ENCODE data around the gene SPRYD3.

The SPRYD3 gene

DNA sequence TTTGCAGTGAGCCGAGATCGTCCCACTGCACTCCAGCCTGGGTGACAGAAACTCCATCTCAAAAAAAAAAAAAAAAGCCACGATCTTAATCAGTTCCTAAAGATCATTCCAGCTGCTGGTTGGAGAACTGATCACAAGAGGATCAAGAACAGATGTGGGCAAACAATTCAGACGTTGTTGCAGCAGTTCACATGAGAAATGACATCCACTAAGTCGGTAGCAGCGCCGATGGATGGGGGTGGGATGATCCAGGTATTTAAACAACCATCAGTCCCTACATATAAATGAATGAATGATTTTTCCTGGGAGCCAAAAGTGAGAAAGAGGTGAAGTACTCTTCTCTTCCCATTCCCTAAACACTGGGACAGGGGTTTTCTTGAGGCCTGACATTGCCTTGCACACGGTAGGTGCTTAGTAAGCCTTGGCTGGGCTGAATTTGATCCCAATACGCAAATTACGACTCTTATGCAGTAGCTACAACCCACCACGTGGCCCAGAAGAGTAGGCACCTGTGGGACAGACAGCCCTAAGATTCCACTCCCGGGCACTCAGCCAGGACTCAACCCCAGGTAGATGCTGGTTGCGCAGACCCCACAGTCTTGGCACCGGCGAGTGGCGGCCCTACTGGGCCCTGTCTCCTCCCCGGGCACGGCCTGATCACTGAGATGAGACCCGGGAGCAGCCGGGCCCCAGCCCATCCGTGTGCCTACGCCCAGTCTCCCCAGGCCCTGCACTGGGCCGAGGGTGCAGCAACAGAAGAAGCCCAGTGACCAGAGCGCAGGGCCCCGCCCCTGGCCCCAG lies 565 bp downstream of the SPRYD3 start:
- DNase-seq (ENCODE audit: low spot score), result peak; percentile 69

DNA sequence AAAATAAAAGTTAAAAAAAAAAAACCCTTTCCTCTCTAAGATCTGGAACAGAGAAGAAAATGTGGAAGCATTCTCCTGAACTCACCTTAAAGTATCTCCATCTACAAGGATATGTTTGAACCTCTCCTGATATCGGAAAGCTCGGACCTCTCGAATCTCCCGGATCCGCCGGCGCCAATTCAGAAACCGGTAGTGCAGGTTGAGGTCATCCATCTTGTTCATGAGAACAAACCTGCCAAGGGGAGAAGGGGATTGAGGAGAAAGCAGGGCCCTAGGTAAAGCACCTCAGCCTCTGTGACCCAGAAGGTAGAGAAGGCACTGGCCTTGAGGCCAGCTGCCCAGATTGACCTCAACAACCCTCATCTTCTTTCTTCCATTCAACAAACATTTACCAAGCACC lies 2.2 kb downstream of the SPRYD3 start:
- DNase-seq (ENCODE audit: low spot score), result no peak

DNA sequence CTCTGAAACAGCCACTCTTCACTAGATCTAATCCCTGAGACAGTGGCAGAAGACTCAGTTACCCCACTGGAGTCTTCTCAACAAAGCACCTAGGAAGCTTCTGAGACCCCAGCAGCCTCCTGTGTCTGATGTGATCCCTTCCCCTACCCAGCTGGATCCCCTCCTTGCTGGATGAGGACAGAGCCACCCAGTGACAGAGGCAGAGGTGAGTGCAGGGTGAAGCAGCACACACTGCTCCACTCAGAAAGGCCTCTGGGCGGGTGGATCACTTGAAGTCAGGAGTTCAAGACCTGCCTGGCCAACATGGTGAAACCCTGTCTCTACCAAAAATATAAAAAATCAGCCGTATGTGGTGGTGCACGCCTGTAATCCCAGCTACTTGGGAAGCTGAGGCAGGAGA lies 2.7 kb downstream of the SPRYD3 start:
- DNase-seq (ENCODE audit: low spot score), result no peak

DNA sequence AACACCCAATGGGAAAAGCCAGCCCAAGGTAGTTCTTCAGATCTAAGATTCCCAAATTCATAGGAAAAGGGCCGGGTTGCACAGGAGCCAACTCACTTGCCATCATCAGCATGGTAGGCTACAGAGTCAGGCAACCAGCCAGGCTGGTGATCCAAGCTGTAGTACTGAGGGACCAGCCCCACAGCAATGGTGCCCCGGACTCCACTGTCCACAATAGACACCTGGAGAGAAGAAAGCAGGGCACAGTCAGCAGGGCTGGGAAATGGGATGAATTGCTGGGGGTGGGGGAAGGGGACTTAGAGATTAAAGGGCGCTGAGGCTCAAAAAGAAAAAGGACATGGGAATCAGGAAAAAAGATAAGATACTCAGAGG lies 4.2 kb downstream of the SPRYD3 start:
- no peak for DNase-seq (ENCODE audit: low spot score)

DNA sequence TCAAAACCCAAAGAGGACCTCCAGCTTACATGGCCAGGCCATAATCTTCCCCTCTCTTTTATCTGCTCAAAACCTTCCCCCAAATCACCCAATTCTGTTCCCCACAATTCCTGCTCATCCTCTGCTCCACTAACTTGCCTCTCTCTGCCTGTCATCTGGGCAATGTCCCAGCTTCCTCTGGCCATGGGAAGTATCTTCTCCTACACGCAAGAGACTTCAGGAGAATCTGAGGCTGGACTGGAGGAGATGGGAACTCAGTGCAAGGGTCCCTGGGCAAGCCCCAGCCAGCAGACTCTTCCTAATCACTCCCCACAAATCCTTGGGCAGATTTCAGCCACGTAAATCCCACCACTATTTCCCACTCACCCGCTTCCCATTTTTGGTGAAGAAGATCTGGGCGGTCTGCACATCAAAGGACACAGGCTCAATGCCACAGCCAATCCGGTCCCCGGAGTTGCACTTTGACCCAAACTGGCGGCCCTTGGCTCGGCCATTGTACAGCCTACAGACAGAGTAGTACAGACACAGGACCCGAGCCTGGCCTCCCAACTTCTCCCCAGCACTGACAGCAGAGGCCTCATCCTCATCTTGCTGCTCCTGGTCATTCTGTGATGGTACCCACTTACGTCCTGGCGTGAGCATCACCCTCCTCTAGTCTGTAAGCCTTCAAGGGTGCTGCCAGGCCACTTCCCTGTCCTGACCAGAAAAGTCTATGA lies 4.7 kb downstream of the SPRYD3 start:
- DNase-seq (ENCODE audit: low spot score), result no peak

DNA sequence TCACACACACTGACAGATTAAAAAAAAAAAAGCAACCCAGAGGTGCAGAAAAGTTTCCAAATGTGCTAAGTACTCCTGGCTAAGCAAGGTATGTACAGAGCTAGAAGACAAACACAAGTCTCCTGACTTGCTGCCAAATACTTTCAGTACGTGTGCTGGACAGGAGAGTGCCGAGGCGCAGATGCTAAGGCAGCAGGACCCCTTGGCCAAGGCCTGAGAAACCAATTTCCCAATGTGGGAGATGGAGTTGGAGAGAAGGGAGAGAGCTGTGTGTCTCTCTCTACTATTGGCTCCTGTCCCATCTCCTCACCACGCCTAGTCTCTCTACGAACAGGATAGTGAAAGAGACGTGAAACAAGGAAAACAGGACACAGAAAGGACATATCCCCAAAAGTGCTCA lies 5.3 kb downstream of the SPRYD3 start:
- DNase-seq (ENCODE audit: low spot score), result no peak

DNA sequence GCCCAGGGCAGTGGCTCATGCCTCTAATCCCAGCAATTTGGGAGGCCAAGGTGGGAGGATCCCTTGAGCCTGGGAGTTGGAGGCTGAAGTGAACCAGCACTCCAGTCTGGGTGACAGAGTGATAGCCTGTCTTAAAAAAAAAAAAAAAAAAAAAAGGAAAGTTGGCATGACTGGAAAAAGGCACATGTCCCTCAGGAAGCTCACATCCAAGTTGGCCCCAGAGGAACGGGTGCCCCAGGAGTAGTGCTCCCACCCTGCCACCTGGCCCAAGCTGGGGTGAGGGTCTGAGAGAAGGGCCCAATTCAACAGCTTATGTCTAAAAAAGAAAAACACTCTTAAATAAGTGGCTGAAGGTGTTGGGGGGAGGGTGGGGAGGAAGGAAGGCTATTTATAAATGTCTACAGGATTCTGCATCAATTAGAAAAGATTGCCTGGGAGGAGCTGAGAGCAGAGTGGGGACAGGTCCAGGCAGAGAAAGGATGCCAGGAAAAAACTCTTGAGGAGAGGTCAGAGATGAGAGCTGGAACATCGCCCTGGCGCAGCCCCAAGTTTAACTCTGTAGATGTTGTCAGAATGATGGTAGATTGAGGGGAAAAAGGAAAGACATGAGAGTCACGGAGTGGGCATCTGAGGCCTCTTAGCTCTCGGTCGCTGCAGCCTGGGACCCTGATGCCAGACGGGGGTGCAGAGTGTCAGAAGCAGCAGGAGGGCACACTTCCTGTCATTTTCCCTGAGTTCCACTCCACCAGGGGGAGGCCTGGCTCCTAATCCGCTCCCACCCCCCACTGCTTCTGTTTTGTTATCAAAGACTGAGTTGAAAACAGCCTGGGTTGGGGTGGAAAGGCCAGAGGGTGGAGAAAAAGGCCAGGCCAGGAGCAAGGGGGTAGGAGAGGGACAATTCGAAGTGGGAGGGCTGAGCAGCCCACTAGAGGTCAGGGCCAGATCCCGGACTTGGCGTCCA lies 7.3 kb downstream of the SPRYD3 start:
- no peak for DNase-seq (ENCODE audit: low spot score)

DNA sequence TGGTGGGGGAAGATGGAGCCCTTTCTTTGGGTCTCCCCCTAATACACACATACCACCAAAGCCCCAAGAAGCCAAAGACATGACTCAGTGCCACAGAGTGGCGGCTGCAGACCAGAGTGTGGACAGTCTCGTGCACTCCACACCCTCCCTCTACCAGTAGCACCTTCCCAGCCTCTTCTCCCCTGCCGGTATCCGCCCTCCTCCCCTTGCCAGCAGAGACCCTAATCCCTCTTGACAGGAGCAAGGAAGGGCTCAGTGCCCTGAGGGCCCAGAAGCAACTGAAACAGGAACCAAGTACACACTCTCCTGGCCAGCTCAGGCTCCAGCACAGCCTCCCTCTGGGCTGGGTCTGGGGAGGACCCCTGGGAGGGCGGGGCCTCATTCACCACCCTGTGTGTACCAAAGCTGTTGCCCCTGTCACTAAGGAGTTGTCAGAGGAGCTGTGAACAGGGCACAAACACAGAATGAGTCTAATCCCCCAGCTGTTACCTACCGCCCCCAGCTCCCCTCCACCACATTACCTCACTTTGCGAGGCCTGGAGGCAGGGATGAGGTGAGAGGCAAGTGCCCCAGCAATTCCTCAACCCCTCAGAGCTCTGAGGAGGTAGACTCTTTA lies 8.2 kb downstream of the SPRYD3 start:
- no peak for DNase-seq (ENCODE audit: low spot score)

DNA sequence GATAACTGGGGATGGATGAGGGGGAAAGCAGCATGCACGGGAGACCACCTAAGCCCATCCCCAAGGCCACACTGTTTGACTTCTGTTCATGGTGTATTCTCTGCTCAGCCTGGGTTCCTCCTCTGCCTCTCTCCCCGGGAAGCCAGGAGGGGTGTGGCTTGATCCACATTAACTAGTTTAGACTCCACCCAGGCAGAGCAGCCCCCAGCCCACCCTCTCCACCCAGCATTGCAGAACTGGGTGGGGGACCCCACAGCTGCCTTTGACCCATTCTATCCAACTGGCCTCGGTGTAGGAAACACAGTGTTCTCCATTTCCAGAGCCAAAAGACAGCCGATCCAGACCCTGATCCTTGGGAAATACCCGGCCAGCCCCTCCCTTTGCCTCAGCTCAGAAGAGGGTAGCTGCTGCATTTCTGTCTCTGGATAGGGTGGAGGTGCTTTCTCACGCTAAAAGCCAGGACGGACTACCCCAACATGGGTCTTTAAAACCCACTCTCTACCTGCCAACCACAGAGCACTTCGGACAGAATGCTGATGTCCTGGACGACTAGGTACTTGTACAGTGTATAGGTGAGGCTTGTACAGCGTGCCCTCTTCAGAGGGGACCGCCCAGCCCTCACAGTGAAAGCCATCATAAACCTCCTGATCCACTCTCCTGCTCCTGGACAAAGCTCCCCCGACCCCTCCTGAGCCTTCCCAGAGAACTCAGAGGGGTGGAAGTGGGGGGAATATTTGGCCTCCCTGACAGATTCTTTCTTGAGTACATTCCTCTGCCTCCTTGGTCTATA lies 9.4 kb downstream of the SPRYD3 start:
- DNase-seq (ENCODE audit: low spot score), result no peak

DNA sequence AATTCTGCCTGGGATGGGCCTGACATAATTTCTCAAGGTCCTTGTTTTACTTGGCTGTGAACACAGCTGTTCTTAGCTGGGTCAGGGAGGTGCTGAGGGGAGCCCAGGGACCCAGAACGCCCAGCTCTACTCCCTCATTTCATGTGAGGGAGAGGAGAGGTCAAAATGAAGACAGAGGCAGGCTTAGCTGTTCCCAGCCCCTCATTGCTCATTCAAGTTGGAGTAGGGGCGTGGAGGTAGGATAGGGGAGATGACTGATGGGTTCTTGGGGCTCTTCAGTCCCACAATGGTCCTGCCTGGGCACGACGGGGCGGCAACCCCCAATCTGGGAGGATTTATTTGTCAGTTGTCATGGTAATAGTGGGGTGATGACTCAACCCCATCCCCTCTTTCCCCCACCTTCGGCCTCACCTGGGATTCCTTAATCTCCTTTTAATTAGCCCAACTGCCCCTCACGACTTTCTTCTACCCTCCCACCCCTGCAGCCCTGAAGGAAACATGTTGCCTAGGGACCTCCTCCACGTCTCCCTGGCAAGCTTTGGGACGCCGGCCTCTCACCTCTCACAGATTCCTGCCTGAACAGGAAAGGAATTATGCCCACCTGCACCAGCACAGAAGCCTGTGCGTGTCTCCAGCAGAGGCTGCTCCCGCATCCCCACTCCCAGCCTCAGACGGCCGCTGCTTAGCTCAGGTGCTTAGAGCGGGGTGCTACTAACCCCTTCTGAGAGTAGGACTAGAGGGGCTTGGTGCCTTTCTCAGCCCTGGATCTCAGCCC lies 10.2 kb downstream of the SPRYD3 start:
- no peak for DNase-seq (ENCODE audit: low spot score)

DNA sequence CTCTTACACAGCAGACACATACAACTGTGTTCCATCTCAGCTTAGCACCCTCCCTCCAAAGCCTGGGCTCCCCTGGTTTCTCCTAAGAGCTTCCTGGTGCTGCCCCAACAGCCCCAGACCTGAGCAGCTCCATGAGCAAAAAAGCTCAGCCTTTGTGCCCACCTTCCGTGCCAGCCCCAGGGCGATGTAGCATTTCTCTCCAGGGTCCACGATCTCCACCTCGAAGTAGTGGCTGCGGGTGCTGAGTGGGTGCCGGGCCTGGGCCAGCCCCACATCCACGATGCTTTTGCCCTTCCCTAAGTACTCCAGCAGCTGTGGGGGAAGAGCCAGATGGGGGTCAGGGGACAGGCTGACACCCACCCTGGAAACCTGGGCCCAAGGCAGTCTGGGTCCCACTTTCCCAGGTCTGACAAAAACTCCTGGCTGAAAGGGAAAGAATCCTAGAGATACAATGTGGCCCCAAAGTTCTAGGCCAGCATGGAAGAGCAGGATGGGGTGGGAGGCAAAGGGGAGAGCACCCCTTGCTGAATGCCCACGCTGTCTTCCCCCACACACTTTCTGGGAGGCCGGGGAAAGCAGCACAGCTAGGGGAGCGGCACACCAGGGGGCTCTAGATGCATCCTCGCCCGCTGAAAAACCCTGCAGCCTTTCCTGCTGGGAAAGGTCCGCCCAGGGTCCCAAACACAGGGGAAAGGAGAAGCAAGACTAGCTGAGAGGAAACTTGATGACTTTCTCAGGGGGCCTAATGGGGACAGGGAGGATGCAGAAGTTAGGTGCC lies 11.0 kb downstream of the SPRYD3 start:
- DNase-seq (ENCODE audit: low spot score), result no peak

DNA sequence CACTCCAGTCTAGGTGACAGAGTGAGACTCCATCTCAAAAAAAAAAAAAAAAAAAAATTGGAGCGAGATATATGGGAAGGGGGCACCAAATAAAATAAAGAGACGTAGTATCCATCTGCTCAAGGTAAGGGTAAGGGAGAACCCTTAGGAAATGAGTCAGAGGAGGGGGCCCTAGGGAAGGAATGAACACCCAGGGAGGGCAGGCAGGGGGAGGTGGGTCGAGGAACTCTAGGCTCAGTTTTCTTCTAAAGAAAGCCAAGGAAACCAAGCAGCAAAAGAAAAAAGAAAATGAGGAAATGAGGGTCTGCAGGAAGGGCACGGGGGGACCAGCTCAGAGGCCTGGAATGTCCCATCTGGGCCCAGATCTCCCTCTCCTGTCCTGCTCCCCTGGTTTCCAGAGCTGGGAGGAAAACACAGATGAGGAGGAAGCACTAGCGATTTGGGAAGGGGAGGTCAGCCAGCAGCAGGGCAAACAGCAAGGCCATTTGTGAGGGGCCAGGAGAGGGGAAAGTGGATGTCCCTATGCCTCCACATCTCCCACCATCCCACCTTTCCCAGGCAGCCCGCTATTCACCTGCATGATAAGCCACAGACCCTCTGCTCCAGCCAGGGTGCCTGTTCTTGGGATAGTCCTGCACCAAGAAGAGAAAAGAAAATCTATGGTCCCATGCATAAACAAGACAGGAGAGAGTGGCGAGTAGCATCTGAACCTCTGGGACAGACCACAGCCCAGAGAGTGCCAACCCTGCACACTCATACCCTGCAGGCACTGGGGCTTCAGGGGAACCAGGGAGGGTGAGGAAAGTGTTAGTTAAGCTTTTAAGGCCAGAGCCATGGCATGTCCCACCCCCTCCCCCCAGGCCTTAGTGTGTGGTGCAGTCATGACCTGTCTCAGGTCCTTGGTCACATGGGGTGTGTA lies 11.9 kb downstream of the SPRYD3 start:
- no peak for DNase-seq (ENCODE audit: low spot score)

DNA sequence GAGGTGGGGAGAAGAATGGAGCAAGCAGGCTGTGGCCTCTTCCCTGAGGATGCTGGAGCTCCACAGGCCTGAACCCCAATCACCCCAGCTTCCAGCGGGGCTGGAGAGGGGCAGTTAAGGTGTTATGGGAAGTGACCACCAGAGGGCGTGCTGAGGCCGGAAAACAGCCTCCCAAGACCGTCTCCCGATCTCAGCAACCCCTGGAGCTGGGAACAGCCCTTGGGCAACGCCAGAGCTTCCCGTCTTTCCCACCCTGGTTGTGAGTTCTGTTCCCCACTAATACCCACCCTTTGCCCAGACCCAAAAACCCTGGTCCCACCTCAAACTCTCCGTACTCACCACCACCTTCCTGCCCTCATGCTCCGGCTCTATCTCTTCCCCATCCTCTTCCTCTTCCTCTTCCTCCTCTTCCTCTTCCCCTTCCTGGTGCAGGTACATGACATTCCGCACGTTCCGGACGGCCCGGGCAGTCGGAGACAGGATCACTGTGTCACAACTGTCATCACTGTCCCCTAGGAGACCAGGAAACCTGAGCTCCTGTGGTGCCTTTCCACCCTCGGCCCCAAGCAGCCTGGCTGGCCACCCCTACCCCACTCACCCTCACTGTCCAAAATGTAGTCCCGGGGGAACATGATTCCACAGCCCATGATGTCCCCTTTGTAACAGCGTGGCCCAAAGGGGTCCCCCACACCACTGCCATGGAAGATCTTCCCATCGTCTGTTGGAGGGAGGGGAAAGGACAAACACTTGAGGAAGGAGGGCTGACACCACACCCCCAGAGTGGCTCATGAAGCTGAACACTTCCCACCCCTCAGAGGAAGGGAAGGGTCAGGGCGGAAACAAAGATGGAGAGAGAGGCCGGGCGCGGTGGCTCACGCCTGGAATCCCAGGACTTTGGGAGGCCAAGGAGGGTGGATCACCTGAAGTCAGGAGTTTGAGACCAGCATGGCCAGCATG lies 12.9 kb downstream of the SPRYD3 start:
- peak; percentile 78 for DNase-seq (ENCODE audit: low spot score)

DNA sequence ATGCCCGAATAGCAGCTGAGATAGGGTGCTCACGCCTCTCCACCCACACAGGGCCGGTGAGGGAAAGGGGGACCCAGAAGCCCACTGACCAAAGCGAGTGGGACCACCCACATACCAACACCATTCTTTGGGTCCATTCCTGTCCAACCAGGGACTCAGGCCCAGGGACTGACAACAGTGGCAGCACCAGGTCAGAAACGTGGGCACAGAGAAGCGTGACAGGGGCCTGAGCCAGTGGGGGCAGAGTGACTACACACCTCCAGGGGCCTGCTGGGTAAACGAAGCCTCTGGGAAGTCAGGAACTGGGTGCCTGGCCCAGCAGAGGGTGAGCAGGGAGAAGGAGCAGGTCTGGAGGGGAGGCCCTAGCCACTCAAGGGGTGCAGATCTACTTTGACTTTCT lies 13.7 kb downstream of the SPRYD3 start:
- DNase-seq (ENCODE audit: low spot score), result no peak

DNA sequence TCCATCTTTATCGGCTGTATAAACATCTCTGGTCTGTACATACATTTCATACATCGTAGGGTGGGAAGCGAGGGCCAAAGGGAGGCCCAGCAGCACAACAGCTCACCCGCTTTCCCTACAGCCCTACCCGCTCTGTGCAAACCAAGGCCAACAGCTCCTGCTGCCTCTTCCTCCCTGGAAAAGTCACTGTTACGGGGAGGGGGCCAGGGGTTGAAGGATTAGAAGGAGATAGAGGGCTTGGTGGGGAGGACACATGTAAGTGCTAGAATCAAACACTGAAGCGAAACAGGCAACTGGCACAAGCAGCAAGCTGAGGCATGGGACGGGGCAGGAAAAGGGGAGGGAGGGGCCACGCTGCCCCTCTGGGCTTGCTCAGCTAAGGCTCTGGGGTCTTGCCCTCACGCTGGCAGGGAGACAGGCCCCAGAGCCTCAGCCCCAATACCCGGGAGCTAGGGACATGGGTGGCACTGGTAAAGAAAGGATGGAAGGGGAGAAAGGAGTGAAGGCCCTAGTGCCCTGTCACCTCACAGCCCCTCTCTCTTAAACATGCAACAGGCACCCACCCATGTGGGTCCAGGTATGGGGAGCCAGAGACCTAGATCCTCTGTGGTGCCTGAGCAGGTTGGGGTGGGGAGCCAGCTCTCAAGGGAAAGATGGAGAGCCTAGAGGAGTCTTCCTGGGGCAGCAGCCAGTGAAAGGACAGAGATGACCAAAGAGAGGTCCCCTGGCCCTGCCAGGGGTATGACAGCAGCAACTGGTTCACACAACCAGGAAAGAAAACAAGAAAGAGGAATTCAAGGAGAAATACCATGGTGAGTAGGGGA lies 14.4 kb downstream of the SPRYD3 start:
- no peak for DNase-seq (ENCODE audit: low spot score)

All from SW480 (cell line).